H1 (cell line): ENCODE data around the gene C19orf12. TPM values are rescaled to one million over a fixed set of nuclear protein-coding genes. Genes with fewer than 3 reads are reported as not detected.

ENCODE experiments used
- CTCF ChIA-PET: fragments of 300-600 bp; sonication (Branson Sonifier 250); formaldehyde crosslinking; loops from one replicate; lab custom pipeline; 2021; ENCODE audit not compliant: partially characterized antibody; lab: Charles Lee
- POLR2A ChIA-PET: fragments of 300-600 bp; sonication (Branson Sonifier 250); formaldehyde crosslinking; loops from one replicate; lab custom pipeline; 2021; ENCODE audit warnings: inconsistent platforms; ENCODE audit not compliant: partially characterized antibody; lab: Charles Lee
- DNase-seq, 2 experiments: peaks; one replicate each; pipeline versions ENCODE4 v3.0.0 to v3.0.0-alpha.2; 2010 to 2022; ENCODE audit warnings: low spot score in 2 of 2, low read depth in 1 of 2, mixed read lengths in 1 of 2
- FAIRE-seq: peaks from 2 replicates; lab custom pipeline; 2011; peaks lifted over from hg19 to GRCh38; lab: Jason Lieb, UNC
- H2AFZ ChIP-seq: 2 replicates; pipeline ENCODE4 v1.8.1; 2012; ENCODE audit warnings: low read length, inconsistent platforms
- H2AK5ac ChIP-seq: 2 replicates; pipeline ENCODE4 v1.6.1; 2013; ENCODE audit warnings: low read depth, low read length
- H2BK120ac ChIP-seq: replicated peaks from 2 replicates; pipeline ENCODE3; 2013; ENCODE audit warnings: low read depth, low read length, inconsistent platforms
- H2BK12ac ChIP-seq: 2 replicates; pipeline ENCODE4 v1.6.1; 2013; ENCODE audit warnings: low read depth, low read length
- H2BK15ac ChIP-seq: 2 replicates; pipeline ENCODE4 v1.6.1; 2013; ENCODE audit warnings: low read length
- H2BK20ac ChIP-seq: 2 replicates; pipeline ENCODE4 v1.6.1; 2013; ENCODE audit warnings: low read length
- H2BK5ac ChIP-seq: 2 replicates; pipeline ENCODE4 v1.6.1; 2013; ENCODE audit warnings: low read depth, low read length
- H3K14ac ChIP-seq: 2 replicates; pipeline ENCODE4 v1.6.1; 2013; ENCODE audit warnings: inconsistent platforms; ENCODE audit not compliant: insufficient read length
- H3K18ac ChIP-seq: 2 replicates; pipeline ENCODE4 v1.6.1; 2013; ENCODE audit warnings: low read length; ENCODE audit errors: extremely low read depth
- H3K23ac ChIP-seq: 2 replicates; pipeline ENCODE4 v1.6.1; 2013; ENCODE audit warnings: inconsistent platforms; ENCODE audit not compliant: insufficient read length
- H3K23me2 ChIP-seq: 2 replicates; pipeline ENCODE4 v1.6.1; 2013; ENCODE audit warnings: low read depth, low read length
- H3K27ac ChIP-seq: 2 replicates; pipeline ENCODE4 v1.6.1; 2011; ENCODE audit warnings: low read depth, low read length, inconsistent platforms
- H3K27me3 ChIP-seq, 4 experiments: replicated peaks in 1 of 4; 1 replicate in 1 of 4; 2 replicates in 3 of 4; pipeline versions ENCODE4 v1.6.1 to v1.8.1; 2011 to 2013; ENCODE audit warnings: low read length in 3 of 4, mild to moderate bottlenecking in 3 of 4, inconsistent platforms in 2 of 4, mixed read lengths in 2 of 4, moderate library complexity in 1 of 4; ENCODE audit not compliant: control insufficient read depth in 3 of 4, insufficient read depth in 3 of 4; ENCODE audit errors: extremely low read depth in 1 of 4
- H3K36me3 ChIP-seq, 4 experiments: 2 replicates each; pipeline versions ENCODE4 v1.6.1 to v1.8.1; 2011 to 2013; ENCODE audit warnings: mild to moderate bottlenecking in 4 of 4, low read length in 3 of 4, moderate library complexity in 2 of 4, control low read depth in 1 of 4, inconsistent platforms in 1 of 4; ENCODE audit not compliant: insufficient read depth in 4 of 4, control insufficient read depth in 2 of 4
- H3K4ac ChIP-seq: replicated peaks from 2 replicates; pipeline ENCODE3; 2013; ENCODE audit warnings: low read length, low read depth, mixed read lengths, inconsistent platforms; ENCODE audit not compliant: insufficient read length
- H3K4me1 ChIP-seq, 4 experiments: replicated peaks in 1 of 4; 1 replicate in 1 of 4; 2 replicates in 3 of 4; pipeline versions ENCODE4 v1.6.1 to v1.8.1; 2011 to 2013; ENCODE audit warnings: low read length in 3 of 4, inconsistent platforms in 2 of 4, mixed read lengths in 1 of 4; ENCODE audit not compliant: insufficient read depth in 4 of 4, control insufficient read depth in 3 of 4
- H3K4me2 ChIP-seq, 2 experiments: 2 replicates each; pipeline versions ENCODE4 v1.6.1 to v1.8.1; 2011 to 2013; ENCODE audit warnings: low read depth in 2 of 2, low read length in 2 of 2, control low read depth in 1 of 2, inconsistent platforms in 1 of 2, mild to moderate bottlenecking in 1 of 2; ENCODE audit not compliant: insufficient read depth in 1 of 2
- H3K4me3 ChIP-seq, 4 experiments: fragments of 200-600, 300-600 bp in 1 of 4; sonication (generic), shearing (Covaris generic), sonication (Bioruptor Twin) in 1 of 4; 2 replicates each; pipeline versions ENCODE4 v1.5.1 to v1.8.1; 2011 to 2016; ENCODE audit warnings: low read length in 4 of 4, low read depth in 3 of 4, control low read depth in 2 of 4, inconsistent platforms in 2 of 4, mild to moderate bottlenecking in 2 of 4, mixed read lengths in 1 of 4, moderate library complexity in 1 of 4; ENCODE audit not compliant: insufficient read depth in 2 of 4; ENCODE audit errors: extremely low read depth in 1 of 4
- H3K56ac ChIP-seq: replicated peaks from 2 replicates; pipeline ENCODE3; 2013; ENCODE audit warnings: low read depth, mild to moderate bottlenecking, mixed read lengths, low read length, inconsistent platforms; ENCODE audit not compliant: insufficient read length
- H3K79me1 ChIP-seq: 2 replicates; pipeline ENCODE4 v1.6.1; 2013; ENCODE audit warnings: low read depth, low read length, control low read depth
- H3K79me2 ChIP-seq, 2 experiments: 2 replicates each; pipeline versions ENCODE4 v1.6.1 to v1.8.1; 2012 to 2013; ENCODE audit warnings: low read length in 2 of 2, mild to moderate bottlenecking in 2 of 2, inconsistent platforms in 1 of 2; ENCODE audit not compliant: insufficient read depth in 2 of 2, control insufficient read depth in 1 of 2
- H3K9ac ChIP-seq, 4 experiments: replicated peaks in 1 of 4; 1 replicate in 1 of 4; 2 replicates in 3 of 4; pipeline versions ENCODE4 v1.6.1 to v1.8.1; 2011 to 2013; ENCODE audit warnings: low read depth in 3 of 4, low read length in 3 of 4, control low read depth in 2 of 4, mild to moderate bottlenecking in 2 of 4, moderate library complexity in 2 of 4, inconsistent platforms in 1 of 4; ENCODE audit errors: extremely low read depth in 1 of 4
- H3K9me3 ChIP-seq, 2 experiments: 2 replicates each; pipeline versions ENCODE4 v1.6.1 to v1.8.1; 2012 to 2013; ENCODE audit warnings: mild to moderate bottlenecking in 2 of 2, moderate library complexity in 2 of 2, control low read depth in 1 of 2, inconsistent platforms in 1 of 2, low read depth in 1 of 2, low read length in 1 of 2, mixed read lengths in 1 of 2; ENCODE audit not compliant: insufficient read depth in 2 of 2
- H4K20me1 ChIP-seq, 2 experiments: replicated peaks in 1 of 2; 2 replicates each; pipeline versions ENCODE3 to v1.8.1; 2011 to 2013; ENCODE audit warnings: inconsistent platforms in 2 of 2, low read length in 2 of 2, mild to moderate bottlenecking in 1 of 2; ENCODE audit not compliant: insufficient read depth in 2 of 2, control insufficient read depth in 1 of 2
- H4K5ac ChIP-seq: 2 replicates; pipeline ENCODE4 v1.6.1; 2013; ENCODE audit warnings: low read length, low read depth, mixed read lengths, inconsistent platforms; ENCODE audit not compliant: insufficient read length
- H4K8ac ChIP-seq: 2 replicates; pipeline ENCODE4 v1.8.0; 2013; ENCODE audit warnings: mild to moderate bottlenecking, moderate library complexity, low read length, inconsistent platforms; ENCODE audit not compliant: insufficient read depth; ENCODE audit errors: extremely low read depth
- H4K91ac ChIP-seq: replicated peaks from 2 replicates; pipeline ENCODE3; 2013; ENCODE audit warnings: low read length, mixed read lengths, inconsistent platforms; ENCODE audit not compliant: insufficient read length
- HDAC6 ChIP-seq: IDR thresholded peaks from one replicate; pipeline ENCODE4 v1.7.1; 2012; ENCODE audit warnings: low read depth, mild to moderate bottlenecking, inconsistent platforms, low read length, moderate library complexity
- PHF8 ChIP-seq: fragments of 200-600 bp; sonication (generic); conservative IDR thresholded peaks from 2 replicates; pipeline ENCODE4 v1.7.1; 2012; ENCODE audit warnings: low read depth, mild to moderate bottlenecking, inconsistent platforms, low read length, moderate library complexity
- WGBS, 2 experiments: shearing (Covaris generic) in 1 of 2; methylation state at CpG; one replicate each; pipeline versions ENCODE4 v1.1.6 to v1.1.7; 2013 to 2015; ENCODE audit warnings: low lambda C conversion rate in 2 of 2, mixed read lengths in 2 of 2, inconsistent platforms in 1 of 2, low coverage in 1 of 2, missing lambda C conversion rate in 1 of 2; ENCODE audit not compliant: insufficient replicate concordance in 2 of 2, insufficient coverage in 1 of 2, insufficient read length in 1 of 2; ENCODE audit errors: extremely low coverage in 1 of 2, missing lambda C conversion rate in 1 of 2; 5-methylcytosine and 5-hydroxymethylcytosine counted together
- polyA plus RNA-seq, 7 experiments: library from polyadenylated mRNA; depleted of rRNA in 3 of 7; stranded (reverse) in 5 of 7; unstranded in 2 of 7; fragments of >200 nt in 5 of 7; fragments of 200-250 nt in 2 of 7; gene quantifications; 1 replicate in 5 of 7; 2 replicates in 1 of 7; 4 replicates in 1 of 7; pipeline versions ENCODE4 v1.2.1 to v1.2.3, GENCODE V29; 2011 to 2013; ENCODE audit warnings: missing spikeins in 2 of 7, mixed read lengths in 2 of 7
- total RNA-seq: library from RNA; stranded (reverse); fragmentation: NEBNext Ultra II Directional; extraction: Animal tissue kit (Norgen Biotek cat#: 25700); gene quantifications from 2 replicates; pipeline ENCODE4 v1.2.1, GENCODE V29; 2021

Gene C19orf12
- total and polyA plus RNA-seq, 2 of the 8 experiments (the other 6 are each of a cell fraction or from before 2014, with no cell fraction given): 10.7 to 11.9 TPM

GRCh38 chr19:29748996-29749849 is 34.2 kb upstream of the C19orf12 start:
- H3K23me2 ChIP-seq: no peaks in the 10 kb centered on the region
- H2AFZ ChIP-seq: no peak overlapping the region
- DNase-seq (no peak), FAIRE-seq (no peak)
- H3K4ac ChIP-seq: no peak overlapping the region
- H3K27ac ChIP-seq: no peak overlapping the region
- no peak overlapping the region for H3K23ac ChIP-seq
- 79% methylated on average over 5 of the region's 7 CpGs; no CpG with 5 or more reads in 1 of the 2 experiments for WGBS, 2 experiments
- H4K8ac ChIP-seq: no peak overlapping the region
- no peak overlapping the region for H3K4me2 ChIP-seq
- no peak overlapping the region for H2BK20ac ChIP-seq
- H3K9me3 ChIP-seq: no peaks in the 10 kb centered on the region
- H4K20me1 ChIP-seq: peaks cover 0 to 2% of the 10 kb centered on the region in 2 experiments
- H3K4me3 ChIP-seq: no peak overlapping the region
- H2AK5ac ChIP-seq: no peak overlapping the region
- no peak overlapping the region for H4K5ac ChIP-seq
- no peak overlapping the region for H3K56ac ChIP-seq
- no peak overlapping the region for H2BK5ac ChIP-seq
- no peak overlapping the region for H4K91ac ChIP-seq
- H2BK15ac ChIP-seq: no peak overlapping the region
- no peaks in the 10 kb centered on the region for H3K36me3 ChIP-seq
- no peaks in the 10 kb centered on the region; a peak in 2 of 7 replicates for H3K4me1 ChIP-seq
- no peak overlapping the region for H3K9ac ChIP-seq
- no peak overlapping the region for H2BK12ac ChIP-seq
- H3K14ac ChIP-seq: no peak overlapping the region
- ChIA-PET POLR2A (no interaction called here), CTCF (interaction anchor here (0.8 to 1.0 kb wide), 4 partner anchors 19 to 32 kb away, joined by 3 to 6 read pairs (median 4); no protein-coding TSS in a partner anchor)
- H2BK120ac ChIP-seq: no peak overlapping the region
- H3K27me3 ChIP-seq: no peaks in the 10 kb centered on the region
- no peak overlapping the region for H3K18ac ChIP-seq
- H3K79me2 ChIP-seq: no peaks in the 10 kb centered on the region
- H3K79me1 ChIP-seq: no peaks in the 10 kb centered on the region
- no peak for TF ChIP-seq PHF8
- TF ChIP-seq HDAC6: no peak
